ENCODE measurements around the gene PLCL2. TPM values are rescaled to one million over a fixed set of nuclear protein-coding genes. Genes with fewer than 3 reads are reported as not detected.
A peak's percentile ranks its signal among the peaks of the same experiment; 100 is the strongest.

The PLCL2 gene
- polyA plus RNA-seq, 2 of the 4 experiments (the other 2 are of a cell fraction): 2.1 to 3.0 TPM

DNA sequence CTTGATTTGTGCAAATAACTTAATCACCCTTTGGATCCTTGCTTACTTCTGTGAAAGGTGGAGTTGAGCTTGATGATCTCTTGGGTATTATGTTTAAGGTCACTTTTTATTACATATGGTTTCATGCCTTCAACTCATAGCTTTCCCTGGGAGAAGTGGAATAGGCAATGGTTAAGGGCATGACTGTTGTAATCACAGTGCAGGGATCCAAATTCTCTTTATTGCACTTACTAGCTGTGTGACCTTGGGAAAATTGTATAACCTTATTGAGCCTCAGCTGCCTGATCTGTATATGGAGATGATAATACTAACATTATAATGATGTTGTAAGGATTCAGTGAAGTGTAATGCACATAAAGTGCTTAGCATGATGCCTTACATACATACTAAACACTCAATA is 59.1 kb downstream of the PLCL2 start:
- H3K4me3 ChIP-seq: no peak overlapping the region
- no peaks in the 10 kb centered on the region for H3K9me3 ChIP-seq
- H3K4me1 ChIP-seq: no peaks in the 10 kb centered on the region
- H3K4me2 ChIP-seq: no peak overlapping the region
- ChIA-PET POLR2A (no interaction called here), CTCF (no interaction called here)
- FAIRE-seq: no peak
- DNase-seq (ENCODE audit: low read depth in 1 of 2, low spot score in 1 of 2): no peak
- ATAC-seq: no peak
- TF ChIP-seq TP53 (CRISPR knock-in tag; IDR thresholded peaks at IDR 0.05): no peak
- H3K27ac ChIP-seq: no peak overlapping the region

- no peak overlapping the region for H3K4me3 ChIP-seq
- H3K9me3 ChIP-seq: no peaks in the 10 kb centered on the region
- ChIA-PET POLR2A (no interaction called here), CTCF (no interaction called here)
- 76% methylated on average over 1 of the region's 1 CpG for WGBS (ENCODE audit: missing lambda C conversion rate)
- ATAC-seq: no peak
- no peak for DNase-seq (ENCODE audit: low read depth in 1 of 2, low spot score in 1 of 2)
- no peaks in the 10 kb centered on the region for H3K4me1 ChIP-seq
- no peak overlapping the region for H3K4me2 ChIP-seq
- FAIRE-seq: no peak
- TF ChIP-seq HMGXB4 (CRISPR knock-in tag; IDR thresholded peaks at IDR 0.05; ENCODE audit: borderline replicate concordance) (no peak), ZC3H11A (IDR thresholded peaks at IDR 0.05) (no peak), RARB (CRISPR knock-in tag; IDR thresholded peaks at IDR 0.05) (no peak), RFX5 (IDR thresholded peaks at IDR 0.05) (no peak), E2F6 (IDR thresholded peaks at IDR 0.05; ENCODE audit: borderline replicate concordance, low read depth) (no peak), BHLHE40 (IDR thresholded peaks at IDR 0.05; ENCODE audit: low read depth, low read length) (no peak), EHMT2 (IDR thresholded peaks at IDR 0.05; ENCODE audit: low read depth) (no peak), MAFK (IDR thresholded peaks at IDR 0.05; ENCODE audit: partially characterized antibody) (no peak), CBX2 (IDR thresholded peaks at IDR 0.05; ENCODE audit: borderline replicate concordance, low read depth) (no peak), CBX8 (IDR thresholded peaks at IDR 0.05) (no peak), NPAS2 (CRISPR knock-in tag; IDR thresholded peaks at IDR 0.05; ENCODE audit: borderline replicate concordance) (no peak), POLR2A (IDR thresholded peaks at IDR 0.05; ENCODE audit: low read length) (no peak), ZNF302 (CRISPR knock-in tag; IDR thresholded peaks at IDR 0.05) (no peak), CHD2 (IDR thresholded peaks at IDR 0.05; ENCODE audit: low read length, partially characterized antibody) (no peak), JUN (IDR thresholded peaks at IDR 0.05) (no peak), NR3C1 (IDR thresholded peaks at IDR 0.05) (no peak), ZSCAN20 (CRISPR knock-in tag; IDR thresholded peaks at IDR 0.05) (no peak)
- TF ChIP-seq, protein P1, sequence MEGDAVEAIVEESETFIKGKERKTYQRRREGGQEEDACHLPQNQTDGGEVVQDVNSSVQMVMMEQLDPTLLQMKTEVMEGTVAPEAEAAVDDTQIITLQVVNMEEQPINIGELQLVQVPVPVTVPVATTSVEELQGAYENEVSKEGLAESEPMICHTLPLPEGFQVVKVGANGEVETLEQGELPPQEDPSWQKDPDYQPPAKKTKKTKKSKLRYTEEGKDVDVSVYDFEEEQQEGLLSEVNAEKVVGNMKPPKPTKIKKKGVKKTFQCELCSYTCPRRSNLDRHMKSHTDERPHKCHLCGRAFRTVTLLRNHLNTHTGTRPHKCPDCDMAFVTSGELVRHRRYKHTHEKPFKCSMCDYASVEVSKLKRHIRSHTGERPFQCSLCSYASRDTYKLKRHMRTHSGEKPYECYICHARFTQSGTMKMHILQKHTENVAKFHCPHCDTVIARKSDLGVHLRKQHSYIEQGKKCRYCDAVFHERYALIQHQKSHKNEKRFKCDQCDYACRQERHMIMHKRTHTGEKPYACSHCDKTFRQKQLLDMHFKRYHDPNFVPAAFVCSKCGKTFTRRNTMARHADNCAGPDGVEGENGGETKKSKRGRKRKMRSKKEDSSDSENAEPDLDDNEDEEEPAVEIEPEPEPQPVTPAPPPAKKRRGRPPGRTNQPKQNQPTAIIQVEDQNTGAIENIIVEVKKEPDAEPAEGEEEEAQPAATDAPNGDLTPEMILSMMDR (IDR thresholded peaks at IDR 0.05): no peak
- H3K27ac ChIP-seq: no peak overlapping the region
Observed at GRCh38 chr3:16944356-16944755, 59.6 kb downstream of the PLCL2 start.

DNA sequence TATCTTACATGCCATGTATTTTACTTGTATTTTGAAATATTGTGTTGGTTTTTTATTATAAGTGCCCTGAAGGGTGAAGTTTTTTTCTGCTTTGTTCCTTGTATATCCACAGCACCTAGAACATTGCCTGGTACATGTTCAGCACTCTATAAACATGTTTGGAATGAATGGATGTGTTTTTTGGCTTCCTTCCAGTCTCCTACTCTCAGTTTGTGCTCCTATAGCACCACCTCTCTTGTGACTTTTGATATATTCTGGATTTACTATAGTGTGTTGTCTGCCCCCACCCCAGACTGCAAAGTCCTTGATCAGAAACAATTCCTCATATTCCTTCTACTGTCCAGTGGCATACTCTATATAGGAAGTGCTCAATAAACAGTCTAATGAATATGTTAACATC is 60.6 kb downstream of the PLCL2 start:
- Histone ChIP-seq H3K4me3 (no peak overlapping the region), H3K9me3 (no peaks in the 10 kb centered on the region), H3K4me1 (no peaks in the 10 kb centered on the region), H3K27ac (no peak overlapping the region), H3K4me2 (no peak overlapping the region)
- POLR2A ChIA-PET: no interaction called here
- TF ChIP-seq RAD21 (conservative IDR thresholded peaks at IDR 0.05 in 1 of 2, IDR thresholded peaks at IDR 0.05 in 1 of 2) (peak in 1 of 2 experiments; percentile 16; a peak in 1 of 5 replicates), ZC3H11A (IDR thresholded peaks at IDR 0.05) (no peak), CHD2 (IDR thresholded peaks at IDR 0.05; ENCODE audit: low read length, partially characterized antibody) (no peak), CBX2 (IDR thresholded peaks at IDR 0.05; ENCODE audit: borderline replicate concordance, low read depth) (no peak)
- ATAC-seq: no peak
- no peak for FAIRE-seq
- peak in 1 of 2 experiments; percentile 4 for DNase-seq (ENCODE audit: low read depth in 1 of 2, low spot score in 1 of 2)
- CTCF ChIA-PET: no interaction called here
